Stimulated activated CD8-positive, alpha-beta memory T cell treated with anti-CD3 and anti-CD28 coated beads, Interleukin-7, amount 100 ng/mL, for 24 hours (primary cell): Measurements from ENCODE around the gene WNT11.

ENCODE experiments used
- DNase-seq: peaks from one replicate; pipeline ENCODE4 v3.0.0-alpha.2; 2020; ENCODE audit warnings: low read depth

Gene WNT11

GRCh38 chr11:76237914-76238313 is 31.6 kb upstream of the WNT11 start:
- DNase-seq = no peak

GRCh38 chr11:76237000-76237649 is 30.8 kb upstream of the WNT11 start:
- DNase-seq = no peak

- DNase-seq = peak; percentile 35
Observed at GRCh38 chr11:76236092-76236999, 30.0 kb upstream of the WNT11 start.

- DNase-seq = peak; percentile 86
Observed at GRCh38 chr11:76235233-76236091, 29.2 kb upstream of the WNT11 start.

GRCh38 chr11:76234416-76235232 is 28.3 kb upstream of the WNT11 start:
- no peak for DNase-seq

GRCh38 chr11:76234021-76234415 is 27.7 kb upstream of the WNT11 start:
- DNase-seq = no peak

GRCh38 chr11:76233196-76233921 is 27.1 kb upstream of the WNT11 start:
- DNase-seq = no peak

GRCh38 chr11:76232026-76232665 is 25.8 kb upstream of the WNT11 start:
- no peak for DNase-seq

- DNase-seq = no peak
Observed at GRCh38 chr11:76231121-76231738, 24.9 kb upstream of the WNT11 start.

GRCh38 chr11:76230392-76230791 is 24.1 kb upstream of the WNT11 start:
- no peak for DNase-seq

- DNase-seq = no peak
Observed at GRCh38 chr11:76229690-76230240, 23.5 kb upstream of the WNT11 start.

GRCh38 chr11:76228875-76229149 is 22.5 kb upstream of the WNT11 start:
- DNase-seq = no peak

- no peak for DNase-seq
Observed at GRCh38 chr11:76228071-76228874, 22.0 kb upstream of the WNT11 start.

GRCh38 chr11:76226626-76227025 is 20.3 kb upstream of the WNT11 start:
- DNase-seq = no peak

- DNase-seq = no peak
Observed at GRCh38 chr11:76225122-76225611, 18.9 kb upstream of the WNT11 start.

- no peak for DNase-seq
Observed at GRCh38 chr11:76224461-76225121, 18.3 kb upstream of the WNT11 start.

GRCh38 chr11:76221365-76221764 is 15.1 kb upstream of the WNT11 start:
- DNase-seq = no peak

- no peak for DNase-seq
Observed at GRCh38 chr11:76219243-76219642, 12.9 kb upstream of the WNT11 start.
